CD4-positive, alpha-beta T cell (primary cell): ENCODE results near the gene RMP24.

Source experiments
- ATAC-seq: fragments of 200-7000 bp; cut with Tn5 transposase; one replicate; pipeline ENCODE4 v1.10.0; 2022; ENCODE audit warnings: mild to moderate bottlenecking; ENCODE audit not compliant: poor library complexity
- CTCF ChIA-PET: fragments of 350-600 bp; sonication (Branson Sonifier 250); formaldehyde crosslinking; loops from one replicate; lab custom pipeline; 2021; ENCODE audit warnings: antibody characterized with exemption, inconsistent platforms; lab: Charles Lee
- POLR2A ChIA-PET: fragments of 350-600 bp; sonication (Branson Sonifier 250); formaldehyde crosslinking; loops from one replicate; lab custom pipeline; 2021; ENCODE audit warnings: antibody characterized with exemption, inconsistent platforms; lab: Charles Lee
- DNase-seq, 14 experiments: peaks; one replicate each; pipeline ENCODE4 v3.0.0-alpha.2; 2013 to 2020; ENCODE audit warnings: mixed read lengths in 2 of 14
- H3K27ac ChIP-seq, 2 donors: one replicate each; pipeline versions ENCODE4 v1.5.1 to v1.7.0; 2013; ENCODE audit warnings: low read length in 2 of 2, low read depth in 1 of 2, mild to moderate bottlenecking in 1 of 2
- H3K27me3 ChIP-seq, 2 experiments: 1 replicate in 1 of 2; 2 replicates in 1 of 2; pipeline versions ENCODE4 v1.6.1 to v1.7.0; 2013; ENCODE audit warnings: low read length in 2 of 2, control low read depth in 1 of 2, mild to moderate bottlenecking in 1 of 2, moderate library complexity in 1 of 2; ENCODE audit not compliant: insufficient read depth in 2 of 2, control insufficient read depth in 1 of 2
- H3K36me3 ChIP-seq: one replicate; pipeline ENCODE4 v1.6.1; 2013; ENCODE audit warnings: low read length, control low read depth; ENCODE audit not compliant: insufficient read depth
- H3K4me1 ChIP-seq: one replicate; pipeline ENCODE4 v1.6.1; 2013; ENCODE audit warnings: low read length, control low read depth; ENCODE audit not compliant: insufficient read depth
- H3K4me3 ChIP-seq: one replicate; pipeline ENCODE4 v1.5.1; 2013; ENCODE audit warnings: mild to moderate bottlenecking, low read length, moderate library complexity
- H3K9me3 ChIP-seq, 2 experiments: 1 replicate in 1 of 2; 2 replicates in 1 of 2; pipeline versions ENCODE4 v1.6.1 to v1.7.0; 2013; ENCODE audit warnings: low read length in 2 of 2, mild to moderate bottlenecking in 2 of 2, control low read depth in 1 of 2, moderate library complexity in 1 of 2; ENCODE audit not compliant: control insufficient read depth in 1 of 2, insufficient read depth in 1 of 2
- H3K27ac Mint-ChIP-seq: one replicate; pipeline ENCODE4 v1.8.0; 2020; ENCODE audit warnings: mixed read lengths
- H3K27me3 Mint-ChIP-seq: one replicate; pipeline ENCODE4 v1.8.0; 2021; ENCODE audit warnings: mixed read lengths
- H3K36me3 Mint-ChIP-seq: one replicate; pipeline ENCODE4 v1.8.0; 2021; ENCODE audit warnings: low read depth, mixed read lengths
- H3K4me1 Mint-ChIP-seq: one replicate; pipeline ENCODE4 v1.8.0; 2021; ENCODE audit warnings: low read depth, mixed read lengths
- H3K4me3 Mint-ChIP-seq: one replicate; pipeline ENCODE4 v1.8.0; 2020; ENCODE audit warnings: mild to moderate bottlenecking, mixed read lengths
- H3K9me3 Mint-ChIP-seq: one replicate; pipeline ENCODE4 v1.8.0; 2020; ENCODE audit warnings: mixed read lengths
- CTCF ChIP-seq: fragments of 200-600 bp; IDR thresholded peaks from one replicate; pipeline ENCODE4 v1.8.0; 2022; ENCODE audit warnings: antibody characterized with exemption, mild to moderate bottlenecking
- intact Hi-C, 2 experiments: fragments of 100-400 bp; cut with DNase I in 1 of 2; cut with micrococcal nuclease in 1 of 2; formaldehyde crosslinking; loops; one replicate each; pipeline versions ENCODE4 v1.15.1 to v1.9.0; 2023 to 2025; cut with DNase I, micrococcal nuclease

Gene RMP24

GRCh38 chr18:35972197-35973000, at the start of gene RMP24:
Gene RMP24, plus strand, starts transcription at chr18:35972679.
- Histone ChIP-seq H3K9me3 (no peaks in the 10 kb centered on the region), H3K27me3 (no peaks in the 10 kb centered on the region), H3K4me3 (peak within 1 kb of the TSS; percentile 73), H3K36me3 (peaks cover 23% of the 10 kb centered on the region), H3K4me1 (peaks cover 34% of the 10 kb centered on the region), H3K27ac (peak within 1 kb of the TSS; percentile 84 to 88)
- Mint-ChIP-seq H3K36me3 (peaks cover 59% of the 10 kb centered on the region), H3K27ac (peak within 1 kb of the TSS; percentile 96), H3K9me3 (no peaks in the 10 kb centered on the region), H3K4me1 (peaks cover 72% of the 10 kb centered on the region), H3K4me3 (peak within 1 kb of the TSS; percentile 97), H3K27me3 (no peaks in the 10 kb centered on the region)
- DNase-seq (peak; percentile 86 to 97 (median 92)), ATAC-seq (peak; percentile 82)
- no peak for TF ChIP-seq CTCF
- ChIA-PET CTCF (interaction anchor here (0.9 kb wide), 1 partner anchor 586 kb away, joined by 3 read pairs; no protein-coding TSS in a partner anchor), POLR2A (interaction anchor here (0.7 to 3.1 kb wide), 13 partner anchors 22 to 942 kb away, joined by 3 to 29 read pairs (median 4); partner anchors contain the start of genes ELP2, GALNT1, INO80C and MAPRE2)
- intact Hi-C loops = loop anchor here (1.0 to 10.0 kb wide), 7 partner anchors 94 to 918 kb away; partner anchors contain the start of genes KIAA1328 (in 2 of the 2), RPRD1A (in 2 of the 2), TPGS2 (in 2 of the 2) and GALNT1 (in 1 of the 2)

- DNase-seq (no peak), ATAC-seq (no peak)
- Histone ChIP-seq H3K27ac (no peak overlapping the region), H3K4me3 (no peak overlapping the region), H3K36me3 (no peaks in the 10 kb centered on the region), H3K4me1 (no peaks in the 10 kb centered on the region), H3K27me3 (peaks cover 2 to 9% of the 10 kb centered on the region in 2 experiments), H3K9me3 (no peaks in the 10 kb centered on the region)
- TF ChIP-seq CTCF = no peak
- H3K27ac Mint-ChIP-seq = no peak overlapping the region
- ChIA-PET POLR2A (no interaction called here), CTCF (no interaction called here)
- no peaks in the 10 kb centered on the region for H3K9me3 Mint-ChIP-seq
- H3K4me3 Mint-ChIP-seq = no peak overlapping the region
- intact Hi-C loops = no loop called here
- H3K36me3 Mint-ChIP-seq = no peaks in the 10 kb centered on the region
- H3K27me3 Mint-ChIP-seq = peaks cover 37% of the 10 kb centered on the region
- no peaks in the 10 kb centered on the region for H3K4me1 Mint-ChIP-seq
Measured at GRCh38 chr18:35923939-35924684, 48.4 kb upstream of the RMP24 start.

- CTCF ChIA-PET = no interaction called here
- Histone ChIP-seq H3K4me3 (no peak overlapping the region), H3K36me3 (no peaks in the 10 kb centered on the region), H3K9me3 (peaks cover 0 to 7% of the 10 kb centered on the region in 2 experiments), H3K27me3 (peaks cover 0 to 9% of the 10 kb centered on the region in 2 experiments), H3K27ac (no peak overlapping the region), H3K4me1 (no peaks in the 10 kb centered on the region)
- Mint-ChIP-seq H3K4me3 (no peak overlapping the region), H3K36me3 (no peaks in the 10 kb centered on the region), H3K27me3 (peaks cover 37% of the 10 kb centered on the region), H3K4me1 (no peaks in the 10 kb centered on the region), H3K9me3 (peaks cover 3% of the 10 kb centered on the region), H3K27ac (no peak overlapping the region)
- ATAC-seq (no peak), DNase-seq (no peak)
- POLR2A ChIA-PET = no interaction called here
- intact Hi-C loops = no loop called here
- no peak for TF ChIP-seq CTCF
Measured at GRCh38 chr18:35926884-35927283, 45.6 kb upstream of the RMP24 start.
